GM12892 (cell line): ENCODE measurements around the gene UPK3A.

ENCODE experiments used
- POLR2A ChIP-seq: IDR thresholded peaks from 2 replicates; pipeline ENCODE4 v1.6.1; 2011; ENCODE audit warnings: low read depth, low read length, control low read depth
- TAF1 ChIP-seq: IDR thresholded peaks from 2 replicates; pipeline ENCODE4 v1.6.1; 2011; ENCODE audit warnings: low read depth, mild to moderate bottlenecking, control low read depth, low read length, borderline replicate concordance

GRCh38 chr22:45251825-45252224 lies 32.9 kb upstream of the UPK3A start:
- TF ChIP-seq TAF1 (no peak), POLR2A (no peak)
